Osteocyte (in vitro differentiated cells): Measurements from ENCODE around the gene AHCY. TPM values are rescaled to one million over a fixed set of nuclear protein-coding genes. Genes with fewer than 3 reads are reported as not detected.
"Not testable (repeated sequence)": the region's sequence is repeated elsewhere in the genome, so short reads cannot be mapped to it uniquely, and the experiment has no call there.

Experiments
- DNase-seq: peaks from one replicate; pipeline ENCODE4 v3.0.0; 2021; ENCODE audit warnings: mixed read lengths; ENCODE audit not compliant: unreplicated experiment; ENCODE audit errors: extremely low spot score
- H3K27ac Mint-ChIP-seq: one replicate; pipeline ENCODE4 v1.8.0; 2021; ENCODE audit warnings: mild to moderate bottlenecking, mixed read lengths; ENCODE audit not compliant: unreplicated experiment
- H3K27me3 Mint-ChIP-seq: one replicate; pipeline ENCODE4 v1.8.0; 2021; ENCODE audit warnings: mixed read lengths; ENCODE audit not compliant: unreplicated experiment
- H3K36me3 Mint-ChIP-seq: one replicate; pipeline ENCODE4 v1.8.0; 2021; ENCODE audit warnings: mixed read lengths; ENCODE audit not compliant: unreplicated experiment
- H3K4me1 Mint-ChIP-seq: one replicate; pipeline ENCODE4 v1.8.0; 2021; ENCODE audit warnings: mixed read lengths; ENCODE audit not compliant: unreplicated experiment
- H3K4me3 Mint-ChIP-seq: one replicate; pipeline ENCODE4 v1.8.0; 2021; ENCODE audit warnings: mild to moderate bottlenecking, moderate library complexity, mixed read lengths; ENCODE audit not compliant: unreplicated experiment
- H3K9me3 Mint-ChIP-seq: one replicate; pipeline ENCODE4 v1.8.0; 2021; ENCODE audit warnings: mixed read lengths; ENCODE audit not compliant: unreplicated experiment
- CTCF ChIP-seq: fragments of 200-600 bp; sonication (generic); IDR thresholded peaks from 2 replicates; pipeline ENCODE4 v1.5.0; 2021; ENCODE audit warnings: antibody characterized with exemption, mild to moderate bottlenecking, moderate library complexity
- total RNA-seq: library from RNA; stranded (reverse); gene quantifications from 2 replicates; pipeline ENCODE4 v1.2.1, GENCODE V29; 2021

Gene AHCY
- total RNA-seq, 1 donor from 2014 or later: 110 TPM

GRCh38 chr20:34262488-34263288, 40.5 kb downstream of the AHCY start:
- Mint-ChIP-seq H3K9me3 (no peaks in the 10 kb centered on the region), H3K27me3 (no peaks in the 10 kb centered on the region), H3K27ac (peak overlapping the region; percentile 19), H3K4me1 (peaks cover 5% of the 10 kb centered on the region), H3K4me3 (no peak overlapping the region), H3K36me3 (no peaks in the 10 kb centered on the region)
- no peak for DNase-seq
- no peak for TF ChIP-seq CTCF

GRCh38 chr20:34260208-34260942, 42.8 kb downstream of the AHCY start:
- no peak for TF ChIP-seq CTCF
- Mint-ChIP-seq H3K4me1 (peaks cover 5% of the 10 kb centered on the region), H3K36me3 (no peaks in the 10 kb centered on the region), H3K4me3 (no peak overlapping the region), H3K27me3 (no peaks in the 10 kb centered on the region), H3K9me3 (no peaks in the 10 kb centered on the region), H3K27ac (no peak overlapping the region)
- DNase-seq: no peak

GRCh38 chr20:34256629-34257124, 46.5 kb downstream of the AHCY start:
- no peaks in the 10 kb centered on the region for H3K4me1 Mint-ChIP-seq
- TF ChIP-seq CTCF: no peak
- H3K27me3 Mint-ChIP-seq: no peaks in the 10 kb centered on the region

GRCh38 chr20:34254979-34255378, 48.2 kb downstream of the AHCY start:
- Mint-ChIP-seq H3K27me3 (no peaks in the 10 kb centered on the region), H3K36me3 (no peaks in the 10 kb centered on the region), H3K4me3 (no peak overlapping the region), H3K9me3 (no peaks in the 10 kb centered on the region), H3K4me1 (no peaks in the 10 kb centered on the region), H3K27ac (no peak overlapping the region)
- no peak for DNase-seq
- TF ChIP-seq CTCF: no peak

More at GRCh38 chr20:34256629-34257124, 46.5 kb downstream of the AHCY start:
- Mint-ChIP-seq H3K4me3 (no peak overlapping the region), H3K9me3 (no peaks in the 10 kb centered on the region), H3K36me3 (no peaks in the 10 kb centered on the region), H3K27ac (no peak overlapping the region)
- no peak for DNase-seq

GRCh38 chr20:34252431-34253086, 50.6 kb downstream of the AHCY start:
- not testable (repeated sequence) for H3K36me3 Mint-ChIP-seq, H3K9me3 Mint-ChIP-seq, H3K4me3 Mint-ChIP-seq, DNase-seq, H3K27ac Mint-ChIP-seq, H3K27me3 Mint-ChIP-seq, H3K4me1 Mint-ChIP-seq
